BLaER1 treated with 17β-estradiol and CSF1 and Interleukin-3, amounts not matched to agents 10 nM and 100 nM (cell line): ENCODE data around the gene CPNE6.

Experiments
- H3K27ac ChIP-seq, 11 experiments: shearing (Covaris generic); formaldehyde crosslinking; 2 replicates each; pipeline ENCODE4 v1.8.1; 2022
- H3K27me3 ChIP-seq, 11 experiments: shearing (Covaris generic); formaldehyde crosslinking; 2 replicates each; pipeline ENCODE4 v1.8.1; 2022
- H3K36me3 ChIP-seq, 11 experiments: shearing (Covaris generic); formaldehyde crosslinking; 2 replicates each; pipeline ENCODE4 v1.8.1; 2022
- H3K4me1 ChIP-seq, 10 experiments: shearing (Covaris generic); formaldehyde crosslinking; 2 replicates each; pipeline ENCODE4 v1.8.1; 2022
- H3K4me2 ChIP-seq, 11 experiments: shearing (Covaris generic); formaldehyde crosslinking; 2 replicates each; pipeline ENCODE4 v1.8.1; 2022
- H3K4me3 ChIP-seq, 10 experiments: shearing (Covaris generic); formaldehyde crosslinking; 2 replicates each; pipeline ENCODE4 v1.8.1; 2022
- H3K9ac ChIP-seq, 11 experiments: shearing (Covaris generic); formaldehyde crosslinking; 2 replicates each; pipeline ENCODE4 v1.8.1; 2022
- H3K9me3 ChIP-seq, 11 experiments: shearing (Covaris generic); formaldehyde crosslinking; replicated peaks in 1 of 11; 2 replicates each; pipeline ENCODE4 v1.8.1; 2022
- H4K20me1 ChIP-seq, 11 experiments: shearing (Covaris generic); formaldehyde crosslinking; 2 replicates each; pipeline ENCODE4 v1.8.1; 2022
- Cebpa-rat ChIP-seq, 11 experiments: shearing (Covaris generic); IDR thresholded peaks; 2 replicates each; pipeline ENCODE4 v1.8.1; 2022

CPNE6 gene

DNA sequence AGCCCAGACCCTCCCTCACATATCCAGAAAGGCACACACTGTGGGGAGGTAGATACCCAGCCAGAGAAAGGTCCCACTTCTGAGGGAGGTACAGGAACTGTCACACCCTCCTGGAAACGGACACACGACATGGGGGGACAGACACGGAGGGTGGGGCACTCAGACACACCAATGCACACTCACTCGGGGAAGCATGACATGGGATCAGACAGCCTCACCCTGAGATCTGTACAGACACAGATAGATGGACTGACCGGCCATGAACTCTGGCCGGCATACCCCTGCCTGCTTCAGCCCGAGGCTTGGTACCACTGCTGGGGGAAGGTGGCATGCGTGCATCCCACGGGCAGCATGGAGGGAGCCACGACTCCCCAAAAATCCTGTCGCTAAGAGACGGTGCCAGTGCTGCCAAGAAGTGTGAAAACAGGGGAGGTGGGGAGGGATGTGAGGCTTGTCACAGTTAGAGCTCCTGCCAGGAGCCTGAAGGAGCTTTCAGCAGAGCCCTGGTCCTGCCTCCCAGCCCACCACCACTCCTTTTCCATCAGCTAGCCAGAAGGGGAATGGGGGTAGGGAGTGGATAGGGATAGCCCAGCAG, 571 bp downstream of the CPNE6 start:
- Histone ChIP-seq H3K36me3 (no peaks in the 10 kb centered on the region), H3K27me3 (no peaks in the 10 kb centered on the region), H3K9ac (no peak overlapping the region), H3K4me2 (0 out of 22 replicates have a peak overlapping the region, but pooled peaks of 1 of the 11 experiments have one; percentile 45), H3K4me3 (no peak overlapping the region), H3K9me3 (no peaks in the 10 kb centered on the region), H4K20me1 (no peaks in the 10 kb centered on the region), H3K27ac (no peak overlapping the region), H3K4me1 (peaks cover 0 to 32% (median 16%) of the 10 kb centered on the region in 10 experiments; a peak in 14 of 20 replicates)
- no peak for TF ChIP-seq Cebpa-rat (IDR thresholded peaks at IDR 0.05)

GRCh38 chr14:24072436-24072835, 1.1 kb downstream of the CPNE6 start:
- Histone ChIP-seq H3K9me3 (no peaks in the 10 kb centered on the region), H3K36me3 (no peaks in the 10 kb centered on the region), H3K9ac (no peak overlapping the region), H3K4me1 (peaks cover 0 to 32% (median 18%) of the 10 kb centered on the region in 10 experiments; a peak in 14 of 20 replicates), H3K4me2 (peak overlapping the region in 5 of 11 experiments; percentile 4 to 45 (median 43); a peak in 7 of 22 replicates), H3K27ac (no peak overlapping the region), H3K4me3 (no peak overlapping the region), H3K27me3 (no peaks in the 10 kb centered on the region), H4K20me1 (no peaks in the 10 kb centered on the region)
- no peak for TF ChIP-seq Cebpa-rat (IDR thresholded peaks at IDR 0.05)

GRCh38 chr14:24072881-24073877, 1.8 kb downstream of the CPNE6 start:
- no peaks in the 10 kb centered on the region for H3K36me3 ChIP-seq
- no peak overlapping the region for H3K4me3 ChIP-seq
- H3K4me2 ChIP-seq = peak overlapping the region in 5 of 11 experiments; percentile 4 to 45 (median 43); a peak in 7 of 22 replicates
- H3K9me3 ChIP-seq = no peaks in the 10 kb centered on the region
- H3K27me3 ChIP-seq = no peaks in the 10 kb centered on the region
- H4K20me1 ChIP-seq = no peaks in the 10 kb centered on the region
- peaks cover 0 to 38% (median 23%) of the 10 kb centered on the region in 10 experiments; a peak in 14 of 20 replicates for H3K4me1 ChIP-seq
- H3K27ac ChIP-seq = no peak overlapping the region
- TF ChIP-seq Cebpa-rat (IDR thresholded peaks at IDR 0.05) = no peak
- H3K9ac ChIP-seq = no peak overlapping the region

GRCh38 chr14:24074625-24075484, 3.5 kb downstream of the CPNE6 start:
- Histone ChIP-seq H3K4me2 (peak overlapping the region in 2 of 11 experiments; percentile 2 to 7; a peak in 2 of 22 replicates), H3K4me1 (peaks cover 0 to 36% (median 31%) of the 10 kb centered on the region in 10 experiments; a peak in 17 of 20 replicates), H3K9me3 (no peaks in the 10 kb centered on the region), H3K4me3 (no peak overlapping the region), H4K20me1 (0 out of 22 replicates have a peak, but pooled peaks cover 0 to under 1% (median 0%) of the 10 kb centered on the region in 11 experiments), H3K27me3 (peaks cover 0 to 4% (median 0%) of the 10 kb centered on the region in 11 experiments; a peak in 1 of 22 replicates), H3K9ac (no peak overlapping the region), H3K36me3 (no peaks in the 10 kb centered on the region), H3K27ac (no peak overlapping the region)
- TF ChIP-seq Cebpa-rat (IDR thresholded peaks at IDR 0.05) = no peak

DNA sequence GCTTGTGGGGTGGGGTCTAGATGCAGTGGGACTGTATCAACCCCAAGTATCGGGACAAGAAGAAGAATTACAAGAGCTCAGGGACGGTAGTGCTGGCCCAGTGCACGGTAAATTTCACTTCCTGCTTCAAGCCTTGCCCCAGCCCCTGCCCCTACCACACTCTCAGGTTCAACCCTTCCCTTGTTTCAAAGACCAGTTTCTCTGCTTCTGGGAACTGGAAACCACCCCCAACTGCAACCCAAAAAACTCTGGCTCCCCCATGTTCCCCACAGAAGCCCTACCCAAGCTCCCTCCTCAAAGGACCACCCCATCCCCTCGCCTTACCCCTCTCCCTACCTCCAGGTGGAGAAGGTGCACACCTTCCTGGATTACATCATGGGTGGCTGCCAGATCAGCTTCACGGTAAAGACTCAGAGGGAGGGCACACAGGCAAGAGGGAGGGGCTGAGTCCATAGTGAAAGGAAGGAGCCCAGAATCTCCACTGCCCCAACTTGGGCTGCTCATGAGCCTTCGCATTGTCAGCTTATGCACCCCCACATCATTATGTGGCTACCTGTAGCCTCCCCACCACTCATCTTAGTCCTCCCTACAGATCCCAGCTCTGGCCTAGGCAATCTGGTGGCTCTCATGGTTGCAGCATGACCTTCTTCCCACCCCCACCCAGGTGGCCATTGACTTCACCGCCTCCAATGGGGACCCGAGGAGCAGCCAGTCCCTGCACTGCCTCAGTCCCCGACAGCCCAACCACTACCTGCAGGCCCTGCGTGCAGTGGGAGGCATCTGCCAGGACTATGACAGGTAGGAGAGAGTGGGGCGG, 4.3 kb downstream of the CPNE6 start:
- no peak overlapping the region for H3K9ac ChIP-seq
- TF ChIP-seq Cebpa-rat (IDR thresholded peaks at IDR 0.05) = no peak
- no peaks in the 10 kb centered on the region for H3K36me3 ChIP-seq
- H3K4me3 ChIP-seq = no peak overlapping the region
- H3K4me2 ChIP-seq = peak overlapping the region in 2 of 11 experiments; percentile 2 to 7; a peak in 2 of 22 replicates
- H3K27me3 ChIP-seq = peaks cover 0 to 12% (median 0%) of the 10 kb centered on the region in 11 experiments; a peak in 2 of 22 replicates
- H3K4me1 ChIP-seq = peaks cover 8 to 43% (median 37%) of the 10 kb centered on the region in 10 experiments; a peak in 19 of 20 replicates
- H3K9me3 ChIP-seq = no peaks in the 10 kb centered on the region
- peaks cover 0 to 5% (median 0%) of the 10 kb centered on the region in 11 experiments; a peak in 2 of 22 replicates for H4K20me1 ChIP-seq
- H3K27ac ChIP-seq = no peak overlapping the region

DNA sequence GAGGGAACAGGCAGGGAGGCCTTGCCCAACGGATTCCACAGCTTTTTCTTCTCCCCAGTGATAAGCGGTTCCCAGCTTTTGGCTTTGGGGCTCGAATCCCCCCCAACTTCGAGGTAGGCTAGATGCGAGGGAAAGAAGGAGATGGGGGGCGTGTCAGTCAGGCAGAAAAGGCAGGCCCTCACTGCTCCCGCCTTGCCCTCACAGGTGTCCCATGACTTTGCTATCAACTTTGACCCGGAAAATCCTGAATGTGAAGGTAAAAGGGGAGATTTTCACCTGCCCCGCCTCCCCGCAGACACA, 4.9 kb downstream of the CPNE6 start:
- no peak for TF ChIP-seq Cebpa-rat (IDR thresholded peaks at IDR 0.05)
- Histone ChIP-seq H3K27me3 (peaks cover 0 to 16% (median 0%) of the 10 kb centered on the region in 11 experiments; a peak in 7 of 22 replicates), H3K36me3 (no peaks in the 10 kb centered on the region), H3K4me1 (peaks cover 11 to 48% (median 41%) of the 10 kb centered on the region in 10 experiments; a peak in 19 of 20 replicates), H4K20me1 (peaks cover 0 to 5% (median 0%) of the 10 kb centered on the region in 11 experiments; a peak in 2 of 22 replicates), H3K27ac (no peak overlapping the region), H3K9me3 (no peaks in the 10 kb centered on the region), H3K4me2 (no peak overlapping the region), H3K4me3 (no peak overlapping the region), H3K9ac (no peak overlapping the region)

DNA sequence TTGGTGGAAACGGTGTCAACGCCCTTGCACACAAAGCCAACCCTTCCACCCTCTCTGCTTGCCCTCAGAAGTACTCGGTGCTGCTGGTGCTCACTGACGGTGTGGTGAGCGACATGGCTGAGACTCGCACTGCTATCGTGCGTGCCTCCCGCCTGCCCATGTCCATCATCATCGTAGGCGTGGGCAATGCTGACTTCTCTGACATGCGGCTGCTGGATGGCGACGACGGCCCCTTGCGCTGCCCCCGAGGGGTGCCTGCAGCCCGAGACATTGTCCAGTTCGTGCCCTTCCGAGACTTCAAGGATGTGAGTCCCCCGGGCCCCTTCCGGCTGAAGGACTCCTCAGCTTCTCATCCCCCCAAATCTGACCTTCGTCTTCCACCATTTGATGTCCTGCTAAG, 5.7 kb downstream of the CPNE6 start:
- no peak overlapping the region for H3K4me3 ChIP-seq
- H3K36me3 ChIP-seq = no peaks in the 10 kb centered on the region
- no peak for TF ChIP-seq Cebpa-rat (IDR thresholded peaks at IDR 0.05)
- H3K4me1 ChIP-seq = peaks cover 11 to 56% (median 49%) of the 10 kb centered on the region in 10 experiments; a peak in 19 of 20 replicates
- no peak overlapping the region for H3K9ac ChIP-seq
- H3K27ac ChIP-seq = no peak overlapping the region
- H3K27me3 ChIP-seq = peaks cover 0 to 25% (median 7%) of the 10 kb centered on the region in 11 experiments; a peak in 12 of 22 replicates
- H3K9me3 ChIP-seq = no peaks in the 10 kb centered on the region
- H3K4me2 ChIP-seq = no peak overlapping the region; a peak in 1 of 22 replicates
- peaks cover 0 to 5% (median 0%) of the 10 kb centered on the region in 11 experiments; a peak in 2 of 22 replicates for H4K20me1 ChIP-seq
